HL-60 (cell line): ENCODE results near the gene SLC27A3.

Experiments used
- DNase-seq, 2 experiments: peaks; one replicate each; pipeline ENCODE4 v3.0.0-alpha.2; 2010 to 2020; ENCODE audit warnings: low read depth in 1 of 2, low spot score in 1 of 2
- H3K27ac ChIP-seq: fragments of 250-450 bp; sonication (Bioruptor Pico); replicated peaks from 2 replicates; pipeline ENCODE4 v1.5.1; 2020; ENCODE audit warnings: mild to moderate bottlenecking, moderate library complexity
- H3K27me3 ChIP-seq: fragments of 250-450 bp; sonication (Bioruptor Pico); 2 replicates; pipeline ENCODE4 v1.5.1; 2021; ENCODE audit warnings: mild to moderate bottlenecking, moderate library complexity; ENCODE audit not compliant: insufficient read depth, poor library complexity, severe bottlenecking
- H3K4me3 ChIP-seq: replicated peaks from 2 replicates; pipeline ENCODE4 v1.5.1; 2011; ENCODE audit warnings: mild to moderate bottlenecking, control low read depth, low read length; ENCODE audit not compliant: insufficient read depth
- CTCF ChIP-seq: IDR thresholded peaks from one replicate; pipeline ENCODE4 v1.5.1; 2011; ENCODE audit warnings: low read length, control low read depth, inconsistent platforms; ENCODE audit not compliant: insufficient read depth
- GABPA ChIP-seq: IDR thresholded peaks from 2 replicates; pipeline ENCODE4 v1.6.1; 2012; ENCODE audit warnings: low read depth
- POLR2AphosphoS5 ChIP-seq: IDR thresholded peaks from 2 replicates; pipeline ENCODE4 v1.6.1; 2012; ENCODE audit warnings: low read depth
- REST ChIP-seq: IDR thresholded peaks from 2 replicates; pipeline ENCODE4 v1.6.1; 2012; ENCODE audit warnings: low read depth; ENCODE audit not compliant: insufficient replicate concordance
- SPI1 ChIP-seq: IDR thresholded peaks from 2 replicates; pipeline ENCODE4 v1.6.1; 2012; ENCODE audit warnings: low read depth, mild to moderate bottlenecking, borderline replicate concordance

The SLC27A3 gene

GRCh38 chr1:153771261-153771660 lies 3.9 kb upstream of the SLC27A3 start:
- Histone ChIP-seq H3K27me3 (no peaks in the 10 kb centered on the region), H3K27ac (no peak overlapping the region), H3K4me3 (no peak overlapping the region)
- TF ChIP-seq REST = no peak
- TF ChIP-seq GABPA = no peak
- TF ChIP-seq SPI1 = no peak
- no peak for TF ChIP-seq CTCF
- no peak for TF ChIP-seq POLR2AphosphoS5
- DNase-seq = no peak

GRCh38 chr1:153771841-153772593 lies 3.2 kb upstream of the SLC27A3 start:
- Histone ChIP-seq H3K27ac (no peak overlapping the region; the same call in 1 of the 2 replicates), H3K4me3 (no peak overlapping the region), H3K27me3 (no peaks in the 10 kb centered on the region)
- TF ChIP-seq SPI1 = no peak
- TF ChIP-seq REST = no peak
- TF ChIP-seq CTCF = no peak
- no peak for TF ChIP-seq POLR2AphosphoS5
- TF ChIP-seq GABPA = no peak
- DNase-seq = no peak

- H3K27me3 ChIP-seq = no peaks in the 10 kb centered on the region
- TF ChIP-seq REST = no peak
- 0 out of 2 replicates have a peak, but pooled peaks have one; percentile 4 for TF ChIP-seq POLR2AphosphoS5
- no peak for TF ChIP-seq CTCF
- 0 out of 2 replicates have a peak, but pooled peaks have one; percentile 3 for TF ChIP-seq SPI1
- TF ChIP-seq GABPA = no peak
- H3K4me3 ChIP-seq = no peak overlapping the region
- peak overlapping the region; percentile 52 for H3K27ac ChIP-seq
- peak in 1 of 2 experiments; percentile 55 for DNase-seq
These were observed 1.9 kb upstream of the SLC27A3 start for GRCh38 chr1:153773096-153773921.
